Endothelial cell of umbilical vein (primary cell): ENCODE measurements around the gene CSNK1G2. TPM values are rescaled to one million over a fixed set of nuclear protein-coding genes. Genes with fewer than 3 reads are reported as not detected.

Experiments
- BruUV-seq: library from RNA; stranded (reverse); fragments of 400-500 nt; replicated peaks from 2 replicates; lab custom pipeline; 2021; lab: Mats Ljungman, UMichigan
- CTCF ChIA-PET: fragments of 300-600, 350-600 bp; sonication (Branson Sonifier 250); formaldehyde crosslinking; loops from one replicate; lab custom pipeline; 2021; ENCODE audit warnings: antibody characterized with exemption, inconsistent platforms; lab: Charles Lee
- POLR2A ChIA-PET: fragments of 300-600, 350-600 bp; sonication (Branson Sonifier 250); formaldehyde crosslinking; loops from one replicate; lab custom pipeline; 2021; ENCODE audit warnings: antibody characterized with exemption, inconsistent platforms; lab: Charles Lee
- DNase-seq: peaks from one replicate; pipeline ENCODE4 v3.0.0-alpha.2; 2011; ENCODE audit warnings: low read depth, low spot score
- FAIRE-seq: peaks from 2 replicates; lab custom pipeline; 2011; peaks lifted over from hg19 to GRCh38; lab: Jason Lieb, UNC
- H2AFZ ChIP-seq: 2 replicates; pipeline ENCODE4 v1.6.0; 2012; ENCODE audit warnings: low read depth, low read length, control low read depth, inconsistent platforms
- H3K27ac ChIP-seq: 2 replicates; pipeline ENCODE4 v1.5.1; 2011; ENCODE audit warnings: low read depth, mild to moderate bottlenecking, control low read depth, low read length, moderate library complexity; ENCODE audit not compliant: insufficient read depth
- H3K27me3 ChIP-seq, 2 experiments: 2 replicates each; pipeline versions ENCODE4 v1.6.0 to v1.6.1; 2011; ENCODE audit warnings: low read length in 2 of 2, mixed read lengths in 1 of 2; ENCODE audit not compliant: control insufficient read depth in 2 of 2, insufficient read depth in 2 of 2
- H3K36me3 ChIP-seq, 2 experiments: 2 replicates in 1 of 2; 3 replicates in 1 of 2; pipeline ENCODE4 v1.5.1; 2011; ENCODE audit warnings: low read length in 2 of 2, mild to moderate bottlenecking in 1 of 2, moderate library complexity in 1 of 2; ENCODE audit not compliant: control insufficient read depth in 2 of 2, insufficient read depth in 2 of 2; ENCODE audit errors: extremely low read depth in 1 of 2
- H3K4me1 ChIP-seq: 3 replicates; pipeline ENCODE4 v1.5.1; 2011; ENCODE audit warnings: mild to moderate bottlenecking, low read length; ENCODE audit not compliant: control insufficient read depth, insufficient read depth; ENCODE audit errors: extremely low read depth
- H3K4me2 ChIP-seq: 2 replicates; pipeline ENCODE4 v1.6.1; 2011; ENCODE audit warnings: low read length, control low read depth, mixed read lengths; ENCODE audit not compliant: insufficient read depth
- H3K4me3 ChIP-seq, 3 experiments: fragments of 200-600 bp in 1 of 3; sonication (generic), shearing (Covaris generic) in 1 of 3; replicated peaks in 1 of 3; 2 replicates each; pipeline ENCODE4 v1.5.1; 2011 to 2016; ENCODE audit warnings: control low read depth in 3 of 3, low read length in 3 of 3, mild to moderate bottlenecking in 2 of 3, inconsistent platforms in 1 of 3, low read depth in 1 of 3, moderate library complexity in 1 of 3; ENCODE audit not compliant: insufficient read depth in 1 of 3
- H3K79me2 ChIP-seq: 2 replicates; pipeline ENCODE4 v1.6.0; 2012; ENCODE audit warnings: low read length, inconsistent platforms; ENCODE audit not compliant: control insufficient read depth, insufficient read depth
- H3K9ac ChIP-seq: replicated peaks from 2 replicates; pipeline ENCODE3; 2011; ENCODE audit warnings: low read length, control low read depth; ENCODE audit not compliant: insufficient read depth; ENCODE audit errors: extremely low read depth
- H3K9me1 ChIP-seq: replicated peaks from 3 replicates; pipeline ENCODE4 v1.6.0; 2011; ENCODE audit warnings: mild to moderate bottlenecking, low read length; ENCODE audit not compliant: control insufficient read depth, insufficient read depth; ENCODE audit errors: extremely low read depth
- H3K9me3 ChIP-seq: replicated peaks from 2 replicates; pipeline ENCODE4 v1.5.1; 2012; ENCODE audit warnings: low read length, inconsistent platforms; ENCODE audit not compliant: control insufficient read depth, insufficient read depth
- H4K20me1 ChIP-seq: replicated peaks from 2 replicates; pipeline ENCODE3; 2011; ENCODE audit warnings: mild to moderate bottlenecking, low read length; ENCODE audit not compliant: control insufficient read depth, insufficient read depth; ENCODE audit errors: extremely low read depth
- CTCF ChIP-seq, 2 donors: IDR thresholded peaks; 1 replicate in 1 of 2; 2 replicates in 1 of 2; pipeline ENCODE4 v1.5.1; 2011; ENCODE audit warnings: low read length in 2 of 2, mild to moderate bottlenecking in 2 of 2, moderate library complexity in 2 of 2, control low read depth in 1 of 2, inconsistent platforms in 1 of 2, low read depth in 1 of 2; ENCODE audit not compliant: insufficient read depth in 1 of 2; ENCODE audit errors: extremely low read depth in 1 of 2
- EZH2 ChIP-seq: IDR thresholded peaks from 2 replicates; pipeline ENCODE4 v1.6.1; 2012; ENCODE audit warnings: borderline replicate concordance, low read depth, mild to moderate bottlenecking, moderate library complexity, low read length, inconsistent platforms; ENCODE audit not compliant: severe bottlenecking
- FOS ChIP-seq: IDR thresholded peaks from 2 replicates; pipeline ENCODE4 v1.6.1; 2011; ENCODE audit warnings: mild to moderate bottlenecking, low read length, moderate library complexity, borderline replicate concordance; ENCODE audit not compliant: insufficient read depth
- GATA2 ChIP-seq: IDR thresholded peaks from 2 replicates; pipeline ENCODE4 v1.7.0; 2011; ENCODE audit warnings: low read depth, mild to moderate bottlenecking, moderate library complexity, mixed read lengths, low read length; ENCODE audit not compliant: insufficient read length, insufficient read depth
- JUN ChIP-seq: IDR thresholded peaks from 2 replicates; pipeline ENCODE4 v1.6.1; 2011; ENCODE audit warnings: borderline replicate concordance, low read depth; ENCODE audit not compliant: insufficient read length, insufficient read depth
- MYC ChIP-seq: IDR thresholded peaks from one replicate; pipeline ENCODE4 v1.6.1; 2011; ENCODE audit warnings: mild to moderate bottlenecking, low read depth, low read length
- POLR2A ChIP-seq: IDR thresholded peaks from 2 replicates; pipeline ENCODE4 v1.6.1; 2012; ENCODE audit warnings: low read depth, mild to moderate bottlenecking, control low read depth, low read length
- POLR2AphosphoS5 ChIP-seq: IDR thresholded peaks from 2 replicates; pipeline ENCODE4 v1.6.1; 2012; ENCODE audit warnings: low read depth, mild to moderate bottlenecking, control low read depth, low read length, moderate library complexity; ENCODE audit not compliant: insufficient read depth
- dilution Hi-C: fragments of 300-500 bp; cut with MboI; formaldehyde crosslinking; loops from one replicate; pipeline ENCODE4 v1.15.0; 2019; ENCODE audit warnings: low sequenced_read_pairs; ENCODE audit not compliant: extremely low pct_ligation_motif_present
- intact Hi-C: fragments of 100-400 bp; cut with micrococcal nuclease; formaldehyde crosslinking; loops from one replicate; pipeline ENCODE4 v1.10.0; 2022
- polyA plus RNA-seq, 4 experiments: library from polyadenylated mRNA; depleted of rRNA in 3 of 4; stranded (reverse) in 3 of 4; unstranded in 1 of 4; fragments of >200 nt; gene quantifications; 2 replicates each; pipeline versions ENCODE4 v1.2.1 to v1.2.3, GENCODE V29; 2011 to 2012; ENCODE audit warnings: missing spikeins in 1 of 4
- total RNA-seq: library from RNA; stranded (reverse); gene quantifications from 2 replicates; pipeline ENCODE4 v1.2.3, GENCODE V29; 2021
- TF ChIP-seq, protein P1 (sequence below): IDR thresholded peaks from 2 replicates; pipeline ENCODE4 v1.6.1; 2011; ENCODE audit not compliant: insufficient read depth, insufficient read length

Gene CSNK1G2
- total and polyA plus RNA-seq, 2 donors (not counting 3 experiments of a cell fraction or from before 2014, with no cell fraction given): 96.6 to 110 TPM

DNA sequence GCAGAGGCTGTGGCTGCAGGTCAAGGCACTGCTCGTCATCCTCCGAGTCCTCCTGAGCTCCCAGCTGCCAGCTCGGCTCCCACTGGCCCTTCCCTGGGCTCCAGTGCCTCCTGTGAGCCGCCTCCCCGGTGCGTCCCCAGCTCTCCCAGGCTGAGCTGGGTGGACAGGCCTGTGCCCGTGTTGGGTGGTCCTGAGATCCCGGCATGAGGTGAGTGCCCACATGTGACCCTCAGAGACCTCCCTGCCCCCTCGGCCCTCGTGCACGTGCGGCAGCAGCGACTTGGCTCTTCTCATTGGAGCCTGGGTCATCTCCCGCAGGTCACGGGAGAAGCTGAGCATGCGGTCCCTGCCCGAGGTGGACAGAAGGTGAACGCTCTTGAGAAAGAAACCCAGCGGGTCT lies 20.3 kb upstream of the CSNK1G2 start:
- H3K9ac ChIP-seq: no peak overlapping the region
- no peaks in the 10 kb centered on the region for H3K4me1 ChIP-seq
- ChIA-PET POLR2A (no interaction called here), CTCF (interaction anchor here (0.6 to 1.5 kb wide), 5 partner anchors 8 to 160 kb away, joined by 3 to 5 read pairs (median 4); no protein-coding TSS in a partner anchor)
- no peak for DNase-seq
- H3K4me2 ChIP-seq: no peak overlapping the region
- H3K9me1 ChIP-seq: no peaks in the 10 kb centered on the region
- H3K36me3 ChIP-seq: peaks cover 5 to 32% of the 10 kb centered on the region in 2 experiments
- no peak for TF ChIP-seq JUN
- no peak for TF ChIP-seq MYC
- no peak for TF ChIP-seq GATA2
- TF ChIP-seq FOS: no peak
- H4K20me1 ChIP-seq: no peaks in the 10 kb centered on the region
- intact Hi-C loops: no loop called here
- H3K27me3 ChIP-seq: no peaks in the 10 kb centered on the region
- no peak overlapping the region for H2AFZ ChIP-seq
- no peak overlapping the region for H3K27ac ChIP-seq
- dilution Hi-C loops: no loop called here
- no peak for FAIRE-seq
- no peaks in the 10 kb centered on the region for H3K79me2 ChIP-seq
- H3K9me3 ChIP-seq: no peaks in the 10 kb centered on the region
- BruUV-seq: no TSS peak
- no peak overlapping the region for H3K4me3 ChIP-seq

GRCh38 chr19:1921326-1921725 lies 19.6 kb upstream of the CSNK1G2 start:
- DNase-seq (no peak), FAIRE-seq (no peak)
- no peaks in the 10 kb centered on the region for H4K20me1 ChIP-seq
- POLR2A ChIA-PET: no interaction called here
- H3K79me2 ChIP-seq: no peaks in the 10 kb centered on the region
- H3K36me3 ChIP-seq: peaks cover 5 to 32% of the 10 kb centered on the region in 2 experiments
- no peak overlapping the region for H3K9ac ChIP-seq
- no peaks in the 10 kb centered on the region for H3K9me3 ChIP-seq
- no peak overlapping the region for H3K4me3 ChIP-seq
- H3K4me1 ChIP-seq: no peaks in the 10 kb centered on the region
- no peaks in the 10 kb centered on the region for H3K9me1 ChIP-seq
- H3K27ac ChIP-seq: no peak overlapping the region
- H3K27me3 ChIP-seq: no peaks in the 10 kb centered on the region
- CTCF ChIA-PET: no interaction called here
- TF ChIP-seq CTCF (IDR thresholded peaks at IDR 0.05; ENCODE audit: extremely low read depth in 1 of 2, insufficient read depth in 1 of 2, low read depth in 1 of 2, low read length in 2 of 2) (no peak), GATA2 (no peak), EZH2 (no peak), FOS (no peak), MYC (no peak), POLR2A (no peak), JUN (no peak), POLR2AphosphoS5 (no peak)
- TF ChIP-seq, protein P1, sequence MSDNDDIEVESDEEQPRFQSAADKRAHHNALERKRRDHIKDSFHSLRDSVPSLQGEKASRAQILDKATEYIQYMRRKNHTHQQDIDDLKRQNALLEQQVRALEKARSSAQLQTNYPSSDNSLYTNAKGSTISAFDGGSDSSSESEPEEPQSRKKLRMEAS: no peak
- intact Hi-C loops: no loop called here
- no peak overlapping the region for H2AFZ ChIP-seq
- no peak overlapping the region for H3K4me2 ChIP-seq
- dilution Hi-C loops: no loop called here
- no TSS peak for BruUV-seq
